Posterior cingulate gyrus (tissue), 11 donors: ENCODE data around the gene KRTAP4-1.
"Not testable (repeated sequence)": the region's sequence is repeated elsewhere in the genome, so short reads cannot be mapped to it uniquely, and the experiment has no call there.

Experiments
- DNase-seq, 10 donors: peaks; one replicate each; pipeline versions ENCODE4 v3.0.0 to v3.0.0-alpha.2; 2020 to 2021; ENCODE audit warnings: mixed read lengths in 3 of 10
- intact Hi-C: fragments of 100-400 bp; cut with DNase I; formaldehyde crosslinking; loops from one replicate; pipeline ENCODE4 v1.15.1; 2023

The KRTAP4-1 gene

DNA sequence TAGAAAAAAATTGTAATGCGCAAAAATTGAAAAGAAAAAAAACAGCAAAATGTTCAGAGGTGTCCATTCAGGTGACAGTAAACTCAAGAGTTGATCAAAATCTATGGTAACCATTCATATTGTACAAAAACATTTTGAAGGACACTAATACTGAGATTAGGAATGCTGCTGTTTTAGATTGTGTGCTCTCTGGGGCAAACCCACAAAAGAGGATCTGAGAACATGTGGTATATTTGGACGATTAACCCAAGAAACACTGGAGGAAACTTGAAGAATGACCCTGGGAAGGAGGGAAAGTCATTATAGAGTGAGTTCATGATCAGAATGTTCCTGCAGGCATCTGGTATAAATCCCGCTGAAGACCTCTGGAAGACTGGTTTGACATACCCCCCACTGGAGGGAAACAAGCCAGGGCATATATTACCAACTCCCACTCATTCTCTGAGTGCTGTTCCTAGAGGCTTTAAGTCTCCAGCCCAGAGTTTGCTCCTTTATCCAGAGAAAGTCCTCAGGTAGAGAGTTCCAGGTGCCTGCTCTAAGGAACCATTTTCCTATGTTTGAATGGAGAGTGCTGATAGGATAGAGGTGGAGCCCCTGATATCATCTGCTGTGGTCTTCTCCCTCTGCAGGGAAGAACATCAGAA, 7.8 kb downstream of the KRTAP4-1 start:
- no peak for DNase-seq
- intact Hi-C loops: no loop called here

DNA sequence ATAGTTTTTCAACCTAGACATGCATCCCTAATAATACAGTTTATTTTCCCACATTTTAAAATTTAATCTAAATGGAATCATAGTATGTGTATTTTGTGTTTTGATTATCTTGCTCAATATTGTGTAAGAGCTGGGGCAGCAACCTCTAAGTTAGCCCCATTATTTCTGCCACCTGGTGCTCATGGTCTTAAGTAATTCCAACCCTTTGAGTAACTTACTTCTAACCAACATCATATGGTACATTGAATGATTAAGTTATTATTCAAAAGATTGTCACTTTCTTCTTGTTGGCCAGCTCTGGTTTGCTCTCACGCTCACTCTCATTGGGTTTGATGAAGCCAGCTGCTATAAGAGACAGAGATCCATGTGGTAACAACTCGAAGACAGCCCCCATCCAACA, 12.8 kb downstream of the KRTAP4-1 start:
- intact Hi-C loops: no loop called here
- no peak for DNase-seq

DNA sequence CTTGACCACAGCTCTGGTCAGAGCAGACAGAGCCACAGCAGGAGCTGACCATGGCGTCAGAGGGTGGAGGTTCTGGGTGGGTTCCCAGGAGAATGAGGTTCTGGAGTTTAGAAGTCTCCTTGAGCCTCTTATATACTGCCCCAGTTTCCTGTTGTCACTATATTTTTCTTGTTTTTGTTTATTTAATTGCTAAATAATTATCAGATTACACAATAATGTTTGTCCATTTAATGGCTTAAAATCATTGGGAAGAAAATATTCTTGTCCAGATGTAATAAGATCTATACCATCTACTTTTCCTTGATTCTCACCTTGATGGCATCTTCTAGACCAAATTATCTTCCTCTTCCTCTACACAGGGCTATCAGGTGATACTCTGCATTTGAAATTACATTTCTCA, 16.6 kb downstream of the KRTAP4-1 start, which contains the start of gene KRTAP4-3:
Gene KRTAP4-3, minus strand, starts transcription at position 101 of the 400 bp plus-strand sequence. Its CDS starts 49 bp downstream, at position 52.
- DNase-seq: no peak
- intact Hi-C loops: no loop called here

DNA sequence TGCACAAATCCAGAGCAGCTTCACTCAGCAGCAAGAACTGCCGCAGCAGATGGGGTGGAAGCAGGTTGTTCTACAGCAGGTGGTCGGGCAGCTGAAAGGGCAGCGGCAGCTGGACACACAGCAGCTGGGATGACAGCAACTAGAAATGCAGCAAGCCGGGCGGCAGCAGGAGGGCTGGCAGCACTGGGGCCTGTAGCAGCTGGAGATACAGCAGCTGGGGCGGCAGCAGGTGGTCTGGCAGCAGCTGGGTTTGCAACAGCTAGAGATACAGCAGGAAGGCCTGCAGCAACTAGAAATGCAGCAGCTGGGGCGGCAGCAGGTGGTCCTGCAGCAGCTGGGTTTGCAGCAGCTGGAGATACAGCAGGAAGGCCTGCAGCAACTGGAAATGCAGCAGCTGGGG, 17.1 kb downstream of the KRTAP4-1 start:
- intact Hi-C loops: no loop called here
- no peak for DNase-seq

DNA sequence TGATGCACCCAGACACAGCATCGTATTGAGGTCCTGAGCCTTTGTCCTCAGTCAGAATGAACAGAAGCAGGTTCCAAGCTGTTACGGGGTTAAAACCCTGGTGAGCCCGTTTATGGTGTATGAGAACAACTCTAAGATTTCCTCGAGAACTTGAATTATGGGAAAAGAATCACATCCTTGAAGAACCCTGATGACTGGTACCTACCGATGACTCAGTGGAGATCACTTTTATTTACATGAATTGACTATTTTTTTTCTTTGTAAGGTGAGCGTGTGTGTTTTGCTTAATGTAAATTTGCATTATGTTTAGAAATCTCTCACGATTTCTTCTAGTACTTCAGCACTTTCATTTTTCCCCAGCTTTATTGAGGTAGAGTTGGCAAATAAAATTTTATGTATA, 20.9 kb downstream of the KRTAP4-1 start:
- DNase-seq: no peak
- intact Hi-C loops: no loop called here

DNA sequence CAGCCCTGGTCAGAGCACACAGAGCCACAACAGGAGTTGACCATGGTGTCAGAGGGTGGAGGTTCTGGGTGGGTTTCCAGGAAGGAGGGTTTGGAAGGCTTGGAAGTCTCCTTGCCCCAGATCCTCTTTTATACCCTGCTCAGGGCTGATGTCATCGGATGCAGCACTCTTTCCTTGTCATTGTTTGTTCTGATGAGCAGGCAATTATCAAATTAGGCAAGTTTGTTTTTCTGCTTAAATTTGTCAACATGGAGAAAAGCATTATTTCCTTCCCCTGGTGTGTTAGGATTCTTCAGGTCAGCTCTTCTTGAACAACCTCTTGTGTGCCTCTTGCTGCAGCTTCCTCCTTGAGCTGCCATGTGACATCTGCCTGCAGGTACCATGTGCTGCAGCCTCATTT, 24.1 kb downstream of the KRTAP4-1 start, which contains the start of gene KRTAP4-4:
Gene KRTAP4-4, minus strand, starts transcription at position 101 of the 400 bp plus-strand sequence. Its CDS starts 57 bp downstream, at position 44.
- DNase-seq: no peak
- intact Hi-C loops: no loop called here

DNA sequence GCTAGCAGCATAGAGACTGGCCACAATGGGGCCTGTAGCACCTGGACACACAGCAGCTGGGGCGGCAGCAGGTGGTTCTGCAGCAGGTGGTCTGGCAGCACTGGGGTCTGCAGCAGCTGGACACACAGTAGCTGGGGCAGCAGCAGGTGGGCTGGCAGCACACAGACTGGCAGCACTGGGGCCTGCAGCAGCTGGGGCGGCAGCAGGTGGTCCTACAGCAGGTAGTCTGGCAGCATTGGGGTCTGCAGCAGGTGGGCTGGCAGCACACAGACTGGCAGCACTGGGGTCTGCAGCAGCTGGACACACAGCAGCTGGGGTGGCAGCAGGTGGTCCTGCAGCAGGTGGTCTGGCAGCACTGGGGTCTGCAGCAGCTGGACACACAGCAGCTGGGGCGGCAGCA, 24.5 kb downstream of the KRTAP4-1 start:
- peak in 1 of 10 donors; percentile 66 for DNase-seq
- intact Hi-C loops: not testable (repeated sequence)

DNA sequence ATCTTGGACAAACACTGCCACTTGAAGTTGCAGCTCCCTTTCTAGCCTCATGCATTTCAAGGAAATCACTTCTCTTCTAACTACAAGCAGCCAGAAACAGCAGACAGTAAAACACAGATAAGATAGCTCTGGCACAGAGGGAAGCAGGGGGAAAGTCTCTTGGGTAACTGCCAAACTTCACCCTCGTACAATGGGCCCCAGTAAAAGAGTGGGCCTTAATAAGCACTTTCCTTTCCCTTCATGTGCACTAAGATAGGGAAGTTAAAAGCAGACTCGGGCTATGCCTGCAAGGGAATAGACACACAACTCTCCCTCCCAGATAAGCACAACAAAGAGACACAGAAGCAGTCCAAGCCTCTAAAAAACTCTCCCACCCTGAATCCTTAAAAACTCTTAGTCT, 30.9 kb downstream of the KRTAP4-1 start:
- intact Hi-C loops: no loop called here

DNA sequence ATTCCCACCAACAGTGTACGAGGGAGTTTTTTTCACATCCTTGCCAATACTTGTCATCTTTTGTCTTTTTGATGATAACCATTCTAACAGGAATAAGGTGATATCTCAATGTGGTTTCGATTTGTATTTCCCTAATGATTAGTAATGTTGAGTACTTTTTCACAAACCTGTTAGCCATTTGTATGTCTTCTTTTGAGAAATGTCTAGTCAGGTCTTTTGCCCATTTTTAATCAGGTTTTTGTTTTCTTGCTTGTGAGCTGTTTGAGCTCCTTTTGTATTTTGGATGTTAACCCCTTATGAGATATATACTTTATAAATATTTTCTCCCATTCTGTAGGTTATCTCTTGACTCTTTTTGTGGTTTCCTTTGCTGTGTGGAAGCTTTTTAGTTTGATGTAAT, 33.2 kb downstream of the KRTAP4-1 start:
- no peak for DNase-seq
- intact Hi-C loops: no loop called here

More for the DNA sequence above, 30.9 kb downstream of the KRTAP4-1 start:
- DNase-seq: no peak

DNA sequence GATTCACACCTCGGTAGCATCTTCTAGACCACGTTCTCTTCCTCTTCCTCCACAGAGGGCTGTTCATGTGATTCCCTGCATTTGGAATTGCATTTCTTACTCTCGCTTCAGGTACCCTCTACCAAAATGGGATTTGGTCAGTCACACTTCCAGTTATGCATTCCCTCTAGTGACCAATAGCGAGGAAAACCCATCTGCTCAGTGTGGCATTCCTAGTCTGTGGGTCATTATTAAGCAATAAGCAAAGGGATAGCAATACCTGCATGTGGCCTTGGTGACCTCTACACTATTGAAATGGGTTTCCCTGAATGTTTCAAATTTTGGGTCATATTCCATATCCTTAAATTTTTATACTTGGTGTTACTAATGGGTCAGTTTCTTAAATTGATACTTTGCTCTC, 34.7 kb downstream of the KRTAP4-1 start:
- no peak for DNase-seq
- intact Hi-C loops: no loop called here

DNA sequence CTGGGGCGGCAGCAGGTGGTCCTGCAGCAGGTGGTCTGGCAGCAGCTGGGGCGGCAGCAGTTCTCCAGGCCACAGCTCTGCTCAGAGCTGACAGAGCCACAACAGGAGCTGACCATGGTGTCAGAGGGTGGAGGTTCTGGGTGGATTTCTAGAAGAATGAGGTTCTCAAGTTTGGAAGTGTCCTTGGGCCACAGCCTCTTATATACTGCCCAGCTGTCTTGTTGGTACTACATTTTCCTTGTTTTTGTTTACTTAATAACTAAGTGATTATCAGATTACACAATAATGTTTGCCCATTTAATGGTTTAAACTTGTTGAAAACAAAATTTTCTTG, 35.1 kb downstream of the KRTAP4-1 start, which contains the start of gene KRTAP4-5:
Gene KRTAP4-5, minus strand, starts transcription at position 174 of the 334 bp plus-strand sequence. Its CDS starts 58 bp downstream, at position 116.
- no peak for DNase-seq
- intact Hi-C loops: no loop called here

DNA sequence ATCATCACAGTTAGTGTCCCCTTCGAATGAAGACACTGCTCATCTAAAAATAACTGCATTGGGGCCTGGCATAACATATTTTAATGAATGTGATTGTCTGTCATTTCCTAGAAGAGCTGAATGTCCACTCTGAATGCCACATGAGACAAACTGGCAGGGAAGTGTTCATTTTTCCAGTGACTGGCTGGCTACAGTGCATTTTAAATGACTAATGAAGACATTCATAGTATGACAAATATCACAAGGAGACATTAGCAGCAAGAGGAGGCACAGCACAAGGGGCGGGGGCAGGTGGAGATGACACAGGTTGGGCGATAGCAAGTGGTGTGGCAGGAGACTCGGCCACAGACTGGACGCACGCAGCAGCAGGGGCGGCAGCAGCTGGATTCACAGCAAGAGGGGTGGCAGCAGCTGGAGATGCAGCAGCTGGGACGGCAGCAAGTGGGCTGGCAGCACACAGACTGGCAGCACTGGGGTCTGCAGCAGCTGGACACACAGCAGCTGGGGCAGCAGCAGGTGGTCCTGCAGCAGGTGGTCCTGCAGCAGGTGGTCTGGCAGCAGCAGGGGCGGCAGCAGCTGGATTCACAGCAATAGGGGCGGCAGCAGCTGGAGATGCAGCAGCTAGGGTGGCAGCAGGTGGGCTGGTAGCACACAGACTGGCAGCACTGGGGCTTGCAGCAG, 35.6 kb downstream of the KRTAP4-1 start:
- DNase-seq: peak in 1 of 10 donors; percentile 68
- intact Hi-C loops: not testable (repeated sequence)

DNA sequence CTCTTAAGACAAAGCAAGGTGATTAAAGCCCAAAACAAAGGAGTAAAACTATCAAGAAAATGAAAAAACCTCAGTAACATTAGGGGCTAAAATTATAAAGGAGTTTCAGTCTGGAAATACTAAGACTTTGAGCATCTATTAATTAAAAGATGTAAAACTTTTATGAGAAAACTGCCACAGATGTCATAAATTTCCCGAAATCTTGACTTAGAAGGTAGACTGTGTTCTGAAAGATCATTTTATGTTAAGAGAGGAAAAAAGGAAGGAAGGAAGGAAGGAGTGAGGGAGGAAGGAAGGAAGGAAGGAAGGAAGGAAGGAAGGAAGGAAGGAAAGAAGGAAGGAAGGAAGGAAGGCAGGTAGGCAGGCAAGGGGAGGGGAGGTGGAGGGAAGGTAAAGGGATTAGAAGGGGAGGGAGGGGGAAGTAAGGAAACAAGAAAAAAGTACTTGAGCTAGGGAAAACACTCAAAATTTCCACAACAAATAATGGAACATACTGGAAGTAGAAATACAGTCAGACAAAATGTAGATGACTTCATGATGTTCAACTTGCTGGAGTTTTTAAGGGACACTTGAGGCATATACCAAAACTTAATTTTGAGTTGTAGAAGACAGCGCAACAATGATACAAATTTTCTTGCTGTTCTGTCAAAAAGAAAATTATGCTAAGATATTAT, 37.0 kb downstream of the KRTAP4-1 start:
- no peak for DNase-seq
- intact Hi-C loops: no loop called here

DNA sequence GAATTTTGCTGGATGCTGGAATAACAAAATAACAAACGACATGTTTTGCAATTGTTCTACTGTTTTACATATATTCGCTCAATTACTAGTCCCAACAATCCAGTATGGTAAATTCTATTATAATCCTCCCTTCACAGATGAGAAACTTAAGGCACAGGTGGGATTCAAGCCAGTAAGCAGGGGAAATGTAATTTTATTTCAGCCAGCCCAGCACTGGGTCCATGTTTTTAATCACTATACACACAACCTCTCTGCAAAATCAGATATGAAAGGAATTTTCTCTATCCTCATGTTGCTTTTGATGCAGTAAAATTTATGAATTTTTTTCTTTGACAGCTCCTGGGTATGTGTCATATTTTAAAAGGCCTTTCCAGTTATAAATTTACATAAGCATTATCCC, 39.5 kb downstream of the KRTAP4-1 start:
- intact Hi-C loops: no loop called here
- DNase-seq: no peak

DNA sequence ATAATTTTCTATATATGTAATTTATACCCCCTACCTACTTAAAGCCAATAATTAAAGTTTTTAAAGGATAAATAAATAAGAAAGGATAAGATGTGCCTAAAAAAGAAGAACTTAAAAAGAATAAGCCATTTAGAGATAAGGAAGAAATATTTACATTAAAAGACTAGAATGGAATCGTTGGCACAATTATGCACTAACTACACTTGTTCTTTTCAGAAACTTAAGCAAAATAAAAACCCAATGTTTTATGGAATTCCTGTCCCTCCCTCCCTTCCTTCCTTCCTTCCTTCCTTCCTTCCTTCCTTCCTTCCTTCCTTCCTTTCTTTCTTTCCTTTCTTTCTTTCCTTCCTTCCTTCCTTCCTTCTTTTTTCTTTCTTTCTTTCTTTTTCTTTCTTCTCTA, 39.9 kb downstream of the KRTAP4-1 start:
- no peak for DNase-seq
- intact Hi-C loops: no loop called here

DNA sequence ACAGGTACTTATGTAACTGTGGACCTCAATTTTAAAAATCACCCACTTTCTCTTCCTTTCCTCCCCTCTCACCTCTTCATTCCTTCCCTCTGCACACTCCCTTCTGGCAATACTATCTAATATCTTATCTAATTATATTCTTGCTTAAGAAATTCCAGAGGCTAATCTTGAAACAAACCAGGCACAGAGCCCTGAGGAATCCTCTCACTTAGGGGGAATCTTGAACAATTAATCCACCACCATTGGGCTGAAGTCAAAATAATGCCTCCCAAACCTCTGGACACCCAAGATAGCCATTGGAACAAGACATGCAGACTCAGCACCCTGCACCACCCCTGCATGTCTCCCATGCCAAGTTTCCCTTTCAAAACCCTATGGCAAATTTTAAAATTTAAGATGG, 43.4 kb downstream of the KRTAP4-1 start:
- no peak for DNase-seq
- intact Hi-C loops: no loop called here

DNA sequence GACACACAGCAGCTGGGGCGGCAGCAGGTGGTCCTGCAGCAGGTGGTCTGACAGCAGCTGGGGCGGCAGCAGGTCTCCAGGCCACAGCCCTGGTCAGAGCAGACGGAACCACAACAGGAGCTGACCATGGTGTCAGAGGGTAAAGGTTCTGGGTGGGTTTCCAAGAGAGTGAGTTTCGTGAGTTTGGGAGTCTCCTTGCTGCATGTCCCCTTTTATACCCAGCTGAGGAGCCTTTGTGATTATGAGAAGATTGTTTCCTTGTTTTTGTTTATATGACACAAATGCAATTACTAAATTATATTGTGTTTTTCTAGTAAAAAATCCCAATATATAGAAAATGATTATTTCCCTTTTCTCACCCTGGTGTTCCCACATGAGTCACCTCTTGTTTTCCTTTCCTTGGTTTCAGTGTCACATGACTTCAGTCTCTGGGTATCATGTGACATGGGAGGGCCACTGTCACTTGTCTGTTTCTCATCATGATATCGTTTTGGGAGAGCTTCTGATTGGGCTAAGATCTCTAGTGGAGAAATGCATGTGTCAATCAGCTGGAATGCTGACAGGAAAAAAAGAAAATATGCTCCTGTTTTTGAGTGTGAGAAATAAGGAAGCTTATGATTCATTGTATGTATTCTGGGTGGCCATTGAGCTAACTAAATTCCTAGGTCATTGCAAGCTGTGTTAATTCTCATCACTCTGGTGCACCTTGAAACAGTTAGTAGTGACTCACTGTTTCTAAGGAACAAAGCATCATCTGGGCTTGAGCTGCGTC, 44.2 kb downstream of the KRTAP4-1 start, which contains the start of gene KRTAP4-6:
Gene KRTAP4-6, minus strand, starts transcription at position 185 of the 772 bp plus-strand sequence. Its CDS starts 57 bp downstream, at position 128.
- intact Hi-C loops: no loop called here
- DNase-seq: no peak

DNA sequence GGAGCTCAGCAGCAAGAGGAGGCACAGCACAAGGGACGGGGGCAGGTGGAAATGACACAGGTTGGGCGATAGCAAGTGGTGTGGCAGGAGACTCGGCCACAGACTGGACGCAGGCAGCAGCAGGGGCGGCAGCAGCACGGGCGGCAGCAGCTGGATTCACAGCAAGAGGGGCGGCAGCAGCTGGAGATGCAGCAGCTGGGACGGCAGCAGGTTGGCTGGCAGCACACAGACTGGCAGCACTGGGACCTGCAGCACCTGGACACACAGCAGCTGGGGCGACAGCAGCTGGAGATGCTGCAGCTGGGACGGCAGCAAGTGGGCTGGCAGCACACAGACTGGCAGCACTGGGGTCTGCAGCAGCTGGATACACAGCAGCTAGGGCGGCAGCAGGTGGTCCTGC, 44.8 kb downstream of the KRTAP4-1 start:
- intact Hi-C loops: not testable (repeated sequence)
- DNase-seq: peak in 1 of 10 donors; percentile 55
